GM18505 (cell line): ENCODE data around the gene PI4K2A.
"Not testable (repeated sequence)": the region's sequence is repeated elsewhere in the genome, so short reads cannot be mapped to it uniquely, and the experiment has no call there.

ENCODE experiments used
- ATAC-seq: cut with Tn5 transposase; IDR thresholded peaks from one replicate; pipeline ENCODE4 v1.9.1; 2021; ENCODE audit not compliant: unreplicated experiment
- POLR2A ChIP-seq: IDR thresholded peaks from 4 replicates; pipeline ENCODE4 v1.6.1; 2011; ENCODE audit warnings: borderline replicate concordance; ENCODE audit not compliant: insufficient read depth, insufficient read length; ENCODE audit errors: extremely low read depth

PI4K2A gene

DNA sequence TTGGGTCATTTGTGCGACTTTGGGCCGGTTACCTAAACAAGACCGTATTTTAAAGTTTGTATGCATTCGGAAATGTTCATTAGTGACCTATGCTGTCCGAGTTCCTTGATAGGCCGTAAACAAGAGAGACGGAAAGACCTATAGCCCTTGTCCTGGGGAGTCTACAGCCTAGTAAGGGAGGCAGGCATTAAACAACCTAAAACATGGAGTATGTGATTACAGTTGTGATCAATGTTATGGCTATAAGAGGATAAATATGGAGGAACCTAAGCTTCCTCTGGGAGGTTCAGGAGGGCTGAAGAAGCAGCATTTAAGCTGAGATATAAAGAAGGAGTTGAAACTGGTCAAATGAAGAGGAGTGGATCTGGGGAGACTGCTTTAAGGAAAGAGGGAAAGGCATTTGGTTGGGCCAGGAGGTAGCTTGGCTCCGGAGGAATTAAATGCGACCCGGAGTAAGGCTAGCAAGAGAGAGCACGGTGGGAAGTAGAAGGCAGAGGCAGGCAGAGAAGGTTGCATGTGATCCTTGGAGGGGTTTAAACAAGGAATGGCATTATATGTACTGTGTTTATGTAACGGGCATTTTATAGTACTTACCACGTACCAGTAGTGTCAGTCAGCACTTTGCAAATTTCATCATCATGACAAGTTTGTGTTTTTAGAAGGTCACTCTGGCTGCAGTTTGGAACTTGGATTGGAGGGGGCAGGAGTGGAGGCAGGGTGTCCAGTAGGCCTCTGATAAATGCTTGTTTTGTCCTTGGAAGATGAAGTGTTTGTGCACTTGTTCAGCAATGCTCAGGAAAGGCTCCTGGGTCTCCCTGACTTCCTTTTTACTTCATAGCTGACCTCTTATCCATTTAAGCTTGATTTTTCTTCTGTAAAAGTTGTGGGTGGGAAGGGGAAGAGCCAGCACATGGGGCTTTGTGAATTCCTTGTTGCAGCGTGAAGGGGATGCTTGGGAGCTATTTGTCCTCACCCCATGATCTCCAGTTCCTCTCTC, 47.6 kb downstream of the PI4K2A start:
- no peak for ATAC-seq
- no peak for TF ChIP-seq POLR2A

DNA sequence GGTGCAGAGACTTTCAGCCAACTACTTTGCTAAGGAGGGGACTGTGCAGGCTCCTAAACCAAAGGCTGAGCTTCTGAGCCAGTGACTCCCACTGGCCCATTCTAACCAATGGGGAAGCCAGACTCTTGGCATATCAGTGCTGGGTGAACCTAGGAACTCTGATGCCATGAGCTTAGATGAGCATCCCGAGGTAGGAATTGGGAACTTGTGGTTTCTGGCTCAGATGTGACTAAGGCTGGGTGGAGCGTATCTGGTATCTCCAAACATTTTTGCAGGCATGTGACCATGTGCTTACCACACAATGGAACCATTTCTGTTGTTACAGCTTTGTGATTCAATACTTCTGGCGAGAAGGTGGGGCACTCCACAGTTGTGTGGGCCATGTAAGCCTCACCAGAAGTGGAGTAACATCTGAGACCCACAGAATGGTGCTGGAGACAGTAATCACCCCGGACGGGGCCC, 49.1 kb downstream of the PI4K2A start:
- no peak for TF ChIP-seq POLR2A
- no peak for ATAC-seq

DNA sequence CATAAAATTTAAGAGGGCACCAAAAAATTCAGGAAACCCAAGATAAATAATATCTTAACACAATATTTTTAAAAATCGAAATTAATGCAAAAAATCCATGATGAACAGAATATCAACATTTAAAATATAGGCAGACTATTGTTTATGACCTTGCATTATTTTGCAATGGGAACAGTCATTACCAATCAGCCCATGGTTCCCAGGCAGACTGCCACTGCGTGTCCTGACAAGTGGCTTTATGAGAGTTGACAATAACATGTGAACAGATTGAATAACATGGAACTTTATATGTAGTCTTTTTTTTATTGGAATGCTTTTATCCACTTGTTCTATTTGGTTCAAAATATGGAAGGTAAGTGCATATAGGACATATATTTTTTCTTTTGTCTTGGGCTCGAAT, 49.7 kb downstream of the PI4K2A start:
- no peak for TF ChIP-seq POLR2A
- no peak for ATAC-seq

DNA sequence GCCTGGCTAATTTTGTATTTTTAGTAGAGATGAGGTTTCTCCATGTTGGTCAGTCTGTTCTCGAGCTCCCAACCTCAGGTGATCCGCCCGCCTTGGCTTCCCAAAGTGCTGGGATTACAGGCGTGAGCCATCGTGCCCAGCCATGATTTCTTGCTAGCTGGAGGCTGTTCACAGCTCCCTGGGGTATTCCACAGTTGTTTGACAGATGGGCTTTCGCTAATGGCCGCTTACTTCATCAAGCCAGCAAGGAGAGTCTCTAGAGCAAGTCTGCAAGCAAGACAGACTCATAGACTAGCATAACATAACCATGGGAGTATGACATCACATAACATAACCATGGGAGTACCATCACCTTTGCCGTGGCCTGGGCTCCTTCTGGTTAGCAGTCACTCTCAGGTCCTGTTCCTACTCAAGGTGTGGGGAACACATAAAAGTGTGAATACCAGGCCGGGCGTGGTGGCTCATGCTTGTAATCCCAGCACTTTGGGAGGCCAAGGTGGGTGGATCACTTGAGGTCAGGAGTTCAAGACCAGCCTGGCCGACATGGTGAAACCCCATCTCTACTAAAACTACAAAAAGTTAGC, 57.7 kb downstream of the PI4K2A start:
- ATAC-seq: not testable (repeated sequence)

DNA sequence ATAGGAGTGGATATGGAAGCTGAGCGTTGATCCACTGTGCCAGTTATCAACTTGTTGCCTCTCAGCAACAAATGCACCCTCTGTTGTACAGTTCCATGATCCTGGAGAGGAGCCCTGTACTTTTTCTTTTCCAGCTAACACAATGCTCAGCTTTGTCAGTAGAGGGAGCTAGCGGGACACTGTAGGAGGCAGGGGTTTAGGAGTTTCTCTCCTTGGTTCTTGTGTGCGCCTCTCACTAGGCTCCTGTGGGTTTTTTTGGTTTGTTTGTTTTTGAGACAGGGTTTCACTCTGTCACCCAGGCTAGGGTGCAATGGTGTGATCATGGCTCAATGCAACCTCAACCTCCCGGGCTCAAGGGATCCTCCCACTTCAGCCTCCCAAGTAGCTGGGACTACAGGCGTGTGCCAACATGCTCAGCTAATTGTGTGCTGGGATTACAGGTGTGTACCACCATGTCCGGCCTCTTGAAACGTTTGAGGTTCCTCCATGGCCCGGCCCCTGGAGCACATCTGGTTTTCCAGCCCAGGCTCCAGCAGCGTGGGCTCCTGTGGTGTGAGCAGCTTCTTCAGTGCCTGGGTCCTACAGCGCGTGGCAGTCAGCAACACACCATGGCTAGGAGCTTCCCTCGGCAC, 61.1 kb downstream of the PI4K2A start:
- ATAC-seq: peak; percentile 71
- TF ChIP-seq POLR2A: no peak

DNA sequence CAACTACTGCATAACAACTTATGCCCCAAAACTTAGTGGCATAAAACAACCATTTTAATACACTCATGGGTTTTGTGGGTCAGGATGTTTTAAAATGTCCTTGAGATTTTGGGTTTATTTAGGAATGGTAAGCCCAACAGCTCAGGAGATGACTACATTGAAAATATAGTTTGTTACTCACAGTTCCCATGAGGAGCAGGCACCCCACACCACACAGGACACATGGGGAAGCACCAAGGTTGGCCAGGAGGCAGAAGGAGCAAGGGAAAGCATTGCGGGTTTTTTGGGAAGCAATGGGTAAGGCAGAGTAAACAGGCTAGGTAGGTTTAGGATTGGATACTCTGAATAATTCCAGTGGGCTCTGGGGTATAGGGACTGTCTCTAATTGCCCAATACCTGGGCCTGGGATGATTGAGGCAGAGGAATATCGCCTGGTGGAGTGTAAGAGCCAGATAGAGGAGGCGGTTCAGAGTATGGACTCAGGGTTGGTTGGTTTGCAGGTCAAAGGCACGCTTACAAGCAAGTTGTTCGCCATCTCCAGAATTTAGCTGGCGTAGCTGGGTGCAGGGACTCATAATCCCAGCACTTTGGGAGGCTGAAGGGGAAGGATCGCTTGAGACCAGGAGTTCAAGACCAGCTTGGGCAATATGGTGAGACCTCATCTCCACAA, 63.1 kb downstream of the PI4K2A start:
- ATAC-seq: no peak
- TF ChIP-seq POLR2A: no peak

DNA sequence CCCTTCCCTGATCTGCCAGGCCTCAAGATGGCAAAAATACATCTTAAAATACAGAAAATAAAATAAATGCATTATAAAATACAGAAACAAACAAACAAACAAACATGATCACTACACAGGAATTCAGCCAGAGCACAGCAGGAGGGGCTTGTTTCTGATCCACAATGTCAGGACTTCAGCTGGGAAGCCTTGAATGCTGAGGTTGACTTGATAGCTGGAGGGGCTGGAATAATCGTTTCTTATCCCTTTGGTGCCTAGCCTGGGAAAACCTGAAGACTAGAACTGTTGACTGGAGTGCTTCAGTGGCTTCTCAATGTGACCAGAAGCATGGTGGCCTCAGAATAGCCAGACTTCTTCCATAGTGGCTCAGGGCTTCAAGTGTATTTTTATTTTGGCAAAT, 63.9 kb downstream of the PI4K2A start:
- TF ChIP-seq POLR2A: no peak
- no peak for ATAC-seq

DNA sequence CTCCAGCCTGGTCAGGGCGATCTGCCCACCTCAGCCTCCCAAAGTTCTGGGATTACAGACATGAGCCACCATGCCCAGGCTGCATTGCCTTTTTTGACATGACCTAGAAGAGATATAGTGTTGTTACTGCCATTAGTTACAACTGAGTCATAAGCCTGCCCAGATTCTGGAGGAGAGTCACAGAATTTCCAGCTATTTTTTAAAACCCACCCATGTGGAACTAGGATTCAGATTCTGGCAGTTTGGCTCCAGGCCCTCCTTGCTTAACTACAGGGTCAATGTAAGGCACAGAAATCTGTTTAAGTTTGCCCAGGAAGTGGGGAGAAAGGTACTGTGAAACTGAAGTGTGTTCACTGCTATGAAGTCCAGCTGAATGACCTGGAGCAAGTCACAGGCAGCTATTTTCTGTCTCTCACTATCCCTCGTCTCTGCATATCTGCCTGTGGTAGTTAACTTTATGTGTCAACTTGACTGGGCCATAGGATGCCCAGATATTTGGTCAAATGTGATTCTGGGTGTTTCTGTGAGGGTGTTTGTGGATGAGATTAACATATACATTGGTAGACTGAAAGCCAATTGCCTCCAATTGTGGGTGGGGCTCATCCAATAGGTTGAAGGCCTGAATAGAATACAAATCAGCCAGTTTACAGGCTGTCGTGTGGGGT, 64.7 kb downstream of the PI4K2A start:
- TF ChIP-seq POLR2A: no peak
- no peak for ATAC-seq

DNA sequence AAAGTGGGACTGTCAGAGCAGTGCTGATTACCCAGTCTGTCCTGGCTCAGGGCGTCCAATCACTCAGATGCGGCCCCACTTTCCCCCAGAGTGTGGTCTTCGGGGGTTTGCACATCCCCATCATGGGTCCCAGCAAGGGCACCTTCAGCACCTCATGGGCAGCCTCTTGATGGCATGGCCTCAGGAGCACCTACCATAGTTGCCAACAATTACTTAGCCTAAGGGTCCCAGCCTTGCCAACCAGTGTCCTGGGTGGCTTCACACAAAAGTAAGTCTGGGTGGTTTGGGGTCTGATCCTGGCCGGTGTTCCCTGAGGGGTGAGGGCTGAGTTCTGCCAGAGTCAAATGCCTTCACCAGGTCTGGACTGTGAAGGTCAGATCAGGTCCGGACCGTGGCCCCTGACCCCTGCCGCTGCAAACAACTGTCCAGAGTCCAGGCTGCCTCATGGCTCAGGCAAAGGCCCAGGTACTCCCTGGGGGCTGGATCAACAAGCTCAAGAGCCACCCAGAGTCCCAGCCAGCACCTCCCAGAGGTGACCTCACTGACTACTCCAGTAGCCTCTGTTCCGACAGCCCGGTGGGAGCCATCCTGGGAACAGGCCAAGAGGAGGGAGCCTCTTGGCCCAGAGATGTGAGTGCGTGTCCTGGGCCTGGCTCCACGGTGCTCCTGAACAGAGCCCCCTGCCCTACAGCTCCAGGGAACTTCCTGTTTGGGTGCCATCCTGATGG, 66.8 kb downstream of the PI4K2A start:
- TF ChIP-seq POLR2A: no peak
- ATAC-seq: no peak

DNA sequence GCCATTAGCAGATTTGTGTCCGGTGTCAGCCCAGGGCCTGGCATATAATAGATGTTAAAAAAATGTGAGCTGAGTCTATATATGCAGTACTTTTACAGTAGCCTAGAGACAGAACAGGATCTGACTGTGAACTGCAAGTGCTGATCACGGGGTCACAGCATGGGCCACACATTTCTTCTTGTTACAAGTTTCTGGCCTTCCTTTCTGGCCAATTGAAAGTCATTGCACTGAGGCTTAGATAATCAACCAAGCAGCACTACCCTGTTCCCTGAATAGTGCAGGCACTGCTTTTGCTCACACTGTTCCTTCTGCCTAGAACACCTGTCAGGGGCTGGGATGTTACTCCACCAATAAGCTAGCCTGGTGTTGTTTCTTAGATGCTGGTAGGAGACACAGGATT, 67.7 kb downstream of the PI4K2A start:
- no peak for TF ChIP-seq POLR2A
- no peak for ATAC-seq

DNA sequence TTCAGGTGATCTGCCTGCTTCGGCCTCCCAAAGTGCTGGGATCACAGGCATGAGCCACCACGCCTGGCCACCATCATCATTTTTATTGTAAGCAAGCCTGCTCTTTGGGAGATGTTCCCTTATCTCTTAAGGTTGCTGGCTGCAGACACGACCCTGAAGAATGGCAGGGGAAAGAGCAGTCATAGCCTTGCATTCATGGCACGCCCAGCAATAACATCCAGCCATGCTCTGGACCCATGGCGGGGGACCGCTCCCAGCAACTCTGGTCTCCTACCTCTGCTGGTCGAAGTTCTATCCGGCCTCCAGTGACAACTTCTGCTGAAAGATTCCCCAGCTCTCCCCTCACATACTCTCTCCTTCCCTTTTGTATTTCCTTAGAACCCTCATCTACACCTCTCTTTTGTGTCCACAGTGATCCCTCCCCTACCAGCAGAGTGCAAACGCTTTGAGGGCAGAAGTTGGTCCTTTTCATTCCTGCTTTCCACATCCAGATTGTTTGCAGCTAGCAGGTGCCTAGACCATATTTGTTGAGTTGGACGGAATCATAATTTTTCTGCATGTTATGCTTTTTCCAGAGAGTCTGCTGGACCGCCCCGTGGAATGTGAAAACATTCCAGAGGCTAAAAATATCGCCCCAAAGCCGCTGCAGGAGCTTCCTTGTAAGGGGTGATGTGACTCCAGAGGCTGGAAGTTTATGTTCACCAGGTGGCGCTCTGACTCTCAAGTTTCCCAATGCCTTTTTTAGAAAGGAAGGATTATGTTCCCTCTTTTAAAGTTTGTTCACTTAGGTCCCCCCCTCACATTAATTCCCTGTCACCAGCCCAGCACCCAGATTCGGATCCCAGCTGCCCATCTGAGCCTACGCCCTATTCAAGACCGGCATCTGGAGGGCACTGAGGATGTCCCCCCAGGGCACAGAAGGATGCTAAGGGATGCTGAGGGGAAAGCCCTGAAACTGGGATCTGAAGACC, 68.8 kb downstream of the PI4K2A start:
- no peak for TF ChIP-seq POLR2A
- no peak for ATAC-seq

DNA sequence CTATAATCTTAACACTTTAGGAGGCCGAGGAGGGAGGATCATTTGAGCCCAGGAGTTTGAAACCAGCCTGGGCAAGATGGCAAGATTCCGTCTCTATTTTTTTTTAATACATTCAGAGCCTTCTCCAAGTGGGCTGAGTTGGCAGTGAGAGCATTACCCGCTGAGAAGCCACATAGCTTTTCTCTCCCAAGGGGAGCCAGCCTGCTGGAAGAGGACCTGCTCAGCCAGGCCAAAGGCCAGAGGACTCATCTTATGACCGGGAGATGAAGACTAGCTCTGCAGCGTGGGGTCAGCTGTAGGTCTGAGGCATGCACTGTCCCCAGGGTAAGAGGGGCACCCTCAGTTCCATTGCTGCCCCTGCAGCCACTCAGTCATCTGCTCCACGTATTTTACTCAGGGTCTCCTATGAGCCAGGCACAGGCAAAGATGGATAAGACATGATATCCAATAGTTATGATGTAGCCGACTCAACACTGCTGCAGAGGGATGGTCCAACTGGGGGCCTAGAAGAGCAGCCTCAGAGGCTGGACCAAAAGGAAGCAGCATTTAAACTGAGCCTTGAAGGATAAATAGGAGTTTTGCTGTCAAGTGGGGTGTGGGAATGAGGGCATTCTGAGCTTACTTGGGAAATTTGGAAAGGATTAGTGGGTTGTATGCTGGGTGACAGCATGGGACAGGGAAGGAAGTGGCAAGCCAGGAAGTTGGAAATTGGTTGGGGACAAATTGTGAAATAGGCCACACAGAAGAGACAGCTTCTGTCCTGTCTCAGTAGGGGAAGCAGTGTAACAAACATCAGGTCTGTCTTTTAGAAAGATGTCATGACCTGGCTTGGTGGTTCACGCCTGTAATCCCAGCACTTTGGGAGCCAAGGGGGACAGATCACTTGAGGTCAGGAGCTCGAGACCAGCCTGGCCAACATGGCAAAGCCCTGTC, 71.4 kb downstream of the PI4K2A start:
- ATAC-seq: no peak
- TF ChIP-seq POLR2A: no peak
